Thymus (tissue), 11 donors: Measurements from ENCODE around the gene RGL4. TPM values are rescaled to one million over a fixed set of nuclear protein-coding genes. Genes with fewer than 3 reads are reported as not detected.
"Not testable (repeated sequence)": the region's sequence is repeated elsewhere in the genome, so short reads cannot be mapped to it uniquely, and the experiment has no call there.

Source experiments
- DNase-seq, 9 donors: peaks; one replicate each; pipeline ENCODE4 v3.0.0-alpha.2; 2013; ENCODE audit warnings: low spot score in 9 of 9, low read depth in 6 of 9, missing footprints in 1 of 9
- H3K27ac ChIP-seq, 2 donors: one replicate each; pipeline ENCODE4 v1.5.1; 2013; ENCODE audit warnings: control low read depth in 1 of 2, low read depth in 1 of 2, low read length in 1 of 2, mild to moderate bottlenecking in 1 of 2, moderate library complexity in 1 of 2
- H3K27me3 ChIP-seq, 2 donors: one replicate each; pipeline ENCODE4 v1.5.1; 2013; ENCODE audit warnings: low read length in 1 of 2; ENCODE audit not compliant: control insufficient read depth in 2 of 2, insufficient read depth in 1 of 2
- H3K36me3 ChIP-seq, 2 donors: one replicate each; pipeline ENCODE4 v1.5.1; 2013; ENCODE audit warnings: low read length in 1 of 2, mild to moderate bottlenecking in 1 of 2, moderate library complexity in 1 of 2; ENCODE audit not compliant: control insufficient read depth in 2 of 2, insufficient read depth in 2 of 2
- H3K4me1 ChIP-seq, 2 donors: one replicate each; pipeline ENCODE4 v1.5.1; 2013; ENCODE audit warnings: low read length in 2 of 2; ENCODE audit not compliant: control insufficient read depth in 2 of 2, insufficient read depth in 2 of 2
- H3K4me3 ChIP-seq, 2 donors: one replicate each; pipeline ENCODE4 v1.5.1; 2013; ENCODE audit warnings: low read length in 2 of 2, control low read depth in 1 of 2, mild to moderate bottlenecking in 1 of 2
- H3K9me3 ChIP-seq, 2 donors: one replicate each; pipeline ENCODE4 v1.5.1; 2013; ENCODE audit warnings: low read length in 1 of 2, mild to moderate bottlenecking in 1 of 2; ENCODE audit not compliant: control insufficient read depth in 2 of 2, insufficient read depth in 1 of 2
- WGBS: extraction: QIAGEN DNeasy Blood & Tissue Kit; methylation state at CpG from one replicate; pipeline ENCODE4 v1.1.7; 2013; 5-methylcytosine and 5-hydroxymethylcytosine counted together
- polyA plus RNA-seq: library from polyadenylated mRNA; stranded (reverse); fragments of 200-250 nt; gene quantifications from one replicate; pipeline ENCODE4 v1.2.3, GENCODE V29; 2013
- total RNA-seq: library from RNA; stranded (reverse); fragments of 120-200 nt; gene quantifications from one replicate; pipeline ENCODE4 v1.2.4, GENCODE V29; 2013
- donor health status: healthy.

RGL4 gene
- total and polyA plus RNA-seq, 2 donors = 7.8 to 29.8 TPM

DNA sequence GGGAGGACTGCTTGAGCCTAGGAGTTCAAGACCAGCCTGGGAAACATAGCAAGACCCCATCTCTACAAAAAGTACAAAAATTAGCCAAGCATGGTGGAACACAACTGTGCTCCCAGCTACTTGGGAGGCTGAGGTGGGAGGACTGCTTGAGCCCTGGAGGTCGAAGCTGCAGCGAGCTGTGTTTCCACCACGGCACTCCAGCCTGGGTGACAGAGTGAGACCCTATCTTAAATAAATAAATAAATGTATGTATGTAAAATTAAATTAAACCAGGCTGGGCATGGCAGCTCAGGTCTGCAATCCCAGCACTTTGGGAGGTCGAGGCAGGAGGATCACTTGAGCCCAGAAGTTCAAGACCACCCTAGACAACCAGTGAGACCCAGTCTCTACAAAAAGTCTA, 30.4 kb upstream of the RGL4 start:
- over 99% methylated on average over 4 of the region's 4 CpGs for WGBS
- H3K4me3 ChIP-seq, H3K27me3 ChIP-seq, DNase-seq, H3K27ac ChIP-seq, H3K4me1 ChIP-seq: not testable (repeated sequence)
- H3K9me3 ChIP-seq = peaks cover 0 to 16% of the 10 kb centered on the region in 2 donors
- peaks cover 17 to 19% of the 10 kb centered on the region in 2 donors for H3K36me3 ChIP-seq

DNA sequence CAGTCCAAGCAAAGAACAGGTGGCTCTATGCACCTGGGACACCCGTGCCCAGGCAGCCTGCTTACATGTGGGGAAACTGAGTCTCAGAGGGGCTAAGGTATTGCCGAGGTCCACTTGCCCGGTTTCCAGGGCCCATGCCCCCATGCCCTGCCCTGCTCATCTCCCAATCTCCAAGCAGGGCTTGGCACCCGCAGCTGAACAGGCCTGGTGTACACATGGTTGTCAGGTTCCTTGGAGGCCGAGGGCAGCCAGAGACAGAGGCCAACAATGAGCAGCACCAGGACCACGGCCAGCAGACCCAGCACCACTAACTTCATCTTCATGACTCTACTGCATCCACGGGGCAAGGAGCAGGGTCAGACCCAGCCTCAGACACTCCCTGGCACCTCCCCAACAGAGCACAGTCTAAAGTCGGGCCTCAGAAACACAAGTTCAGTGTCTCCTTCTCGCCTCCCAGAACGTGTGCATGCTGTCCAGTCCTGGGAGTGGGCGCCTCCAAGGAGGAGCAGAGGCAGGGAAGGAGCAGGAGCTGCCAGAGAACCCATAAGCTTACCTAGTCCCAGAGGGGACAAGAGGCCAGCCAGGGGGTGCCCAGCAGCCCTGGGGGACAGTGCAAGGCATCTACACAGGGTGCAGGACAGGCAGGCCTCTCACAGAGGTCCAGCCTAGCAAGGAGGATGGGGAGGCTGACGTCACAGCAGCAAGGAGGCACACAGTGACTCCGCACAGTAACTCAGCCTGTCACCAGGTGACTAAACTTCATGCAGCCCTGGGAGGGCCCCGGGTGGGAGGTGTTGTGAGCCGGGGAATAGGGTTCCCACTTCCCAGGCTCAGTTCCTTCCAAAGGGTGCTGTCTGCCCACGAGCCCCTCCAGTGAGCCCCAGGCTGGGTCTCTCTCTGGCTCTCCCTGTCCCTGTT, 20.2 kb upstream of the RGL4 start:
- peaks cover 0 to 2% of the 10 kb centered on the region in 2 donors for H3K4me1 ChIP-seq
- 93% methylated on average over 16 of the region's 16 CpGs for WGBS
- no peak for DNase-seq
- H3K27ac ChIP-seq = no peak overlapping the region
- H3K4me3 ChIP-seq = no peak overlapping the region
- H3K27me3 ChIP-seq = no peaks in the 10 kb centered on the region
- H3K9me3 ChIP-seq = no peaks in the 10 kb centered on the region
- peaks cover 4 to 5% of the 10 kb centered on the region in 2 donors for H3K36me3 ChIP-seq

DNA sequence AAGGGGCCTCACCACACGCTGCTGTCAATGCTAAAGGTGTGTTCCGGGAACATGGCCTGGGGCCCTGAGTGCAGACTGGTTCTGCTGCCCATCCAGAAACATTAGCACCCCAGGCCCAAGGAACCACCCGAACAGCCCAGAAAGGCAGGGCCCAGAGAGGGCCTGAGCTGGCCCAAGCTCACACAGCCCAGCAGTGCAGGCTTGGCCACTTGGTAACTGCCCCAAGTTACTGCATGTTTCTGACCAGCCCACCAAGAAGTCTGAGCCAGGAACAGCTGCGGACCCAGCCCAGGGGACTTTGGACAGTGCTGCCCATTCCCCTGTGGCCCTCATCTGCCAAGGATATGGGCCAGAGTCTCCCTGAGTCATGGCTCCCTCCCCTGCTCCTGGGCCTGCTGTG, 19.4 kb upstream of the RGL4 start:
- H3K9me3 ChIP-seq, H3K36me3 ChIP-seq, H3K27me3 ChIP-seq, H3K4me3 ChIP-seq, H3K4me1 ChIP-seq, H3K27ac ChIP-seq, DNase-seq: not testable (repeated sequence)
- whole genome bisulfite sequencing = 100% methylated on average over 1 of the region's 4 CpGs

DNA sequence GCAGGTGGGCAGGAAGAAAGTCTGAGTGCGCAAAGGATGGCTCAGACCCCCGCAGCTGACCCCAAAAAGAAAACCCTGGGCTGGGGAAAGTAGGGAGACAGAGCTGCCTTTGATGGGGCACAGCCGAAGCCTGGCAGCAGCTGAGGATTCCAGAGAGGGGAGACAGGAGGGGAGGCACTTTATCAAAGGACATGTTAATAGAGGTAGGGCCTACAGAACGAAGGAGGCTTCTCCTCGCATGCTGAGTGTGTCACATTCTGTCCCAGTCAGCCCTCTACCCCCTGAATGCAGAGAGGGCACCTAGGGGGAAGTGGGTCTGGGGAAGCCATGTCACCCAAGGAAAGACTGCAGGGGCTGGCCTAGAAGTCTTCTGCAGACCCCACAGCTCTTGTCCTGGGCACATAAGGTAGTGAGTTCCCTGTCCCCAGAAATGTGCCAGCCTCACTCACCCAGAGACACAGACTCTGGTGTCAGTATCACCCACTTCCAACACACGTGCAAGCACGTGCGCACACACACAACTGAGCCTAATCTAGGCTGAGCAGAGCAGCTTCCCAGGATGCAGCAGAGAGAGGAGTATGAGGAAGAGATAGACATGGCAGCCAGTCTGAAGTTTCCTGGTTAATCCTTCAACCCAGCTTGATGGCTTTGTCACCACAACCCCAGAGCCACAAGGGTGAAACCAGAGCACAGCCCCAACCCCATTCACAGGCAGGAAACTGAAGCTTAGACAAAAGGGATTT, 18.3 kb upstream of the RGL4 start:
- not testable (repeated sequence) for H3K4me3 ChIP-seq, H3K36me3 ChIP-seq, H3K27me3 ChIP-seq, H3K4me1 ChIP-seq, DNase-seq, H3K27ac ChIP-seq, H3K9me3 ChIP-seq
- WGBS = 95% methylated on average over 8 of the region's 8 CpGs

DNA sequence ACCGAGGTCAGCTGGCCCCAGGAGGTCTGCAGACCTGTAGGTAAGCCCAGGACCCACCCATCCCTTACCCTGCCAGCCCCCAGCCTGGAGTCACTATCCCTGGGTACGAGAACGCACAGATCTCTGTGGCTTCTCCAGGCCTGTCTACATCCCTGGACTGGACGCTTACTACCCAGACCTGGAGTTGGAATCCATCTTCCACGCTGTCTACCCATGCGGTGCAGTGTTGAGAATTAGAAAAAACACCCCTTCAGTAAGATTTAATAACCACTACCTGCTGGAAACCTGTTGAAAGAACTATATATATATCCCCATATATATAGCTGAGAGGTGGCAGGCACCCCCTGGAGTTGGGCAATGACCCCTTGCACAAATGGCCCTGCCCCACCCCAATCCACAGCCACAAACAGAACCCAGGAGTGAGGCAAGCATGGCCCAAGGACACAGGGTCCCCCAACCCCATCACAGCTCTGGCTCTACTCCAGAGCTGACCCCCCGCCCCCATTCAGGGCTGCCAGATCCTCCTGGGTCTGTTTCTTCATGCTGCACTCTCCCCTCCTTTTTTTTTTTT, 17.7 kb upstream of the RGL4 start:
- H3K4me1 ChIP-seq = peaks cover 0 to 2% of the 10 kb centered on the region in 2 donors
- peaks cover 4 to 5% of the 10 kb centered on the region in 2 donors for H3K36me3 ChIP-seq
- 89% methylated on average over 7 of the region's 7 CpGs for WGBS
- H3K4me3 ChIP-seq = no peak overlapping the region
- H3K27ac ChIP-seq = no peak overlapping the region
- no peaks in the 10 kb centered on the region for H3K9me3 ChIP-seq
- no peaks in the 10 kb centered on the region for H3K27me3 ChIP-seq
- DNase-seq = no peak

DNA sequence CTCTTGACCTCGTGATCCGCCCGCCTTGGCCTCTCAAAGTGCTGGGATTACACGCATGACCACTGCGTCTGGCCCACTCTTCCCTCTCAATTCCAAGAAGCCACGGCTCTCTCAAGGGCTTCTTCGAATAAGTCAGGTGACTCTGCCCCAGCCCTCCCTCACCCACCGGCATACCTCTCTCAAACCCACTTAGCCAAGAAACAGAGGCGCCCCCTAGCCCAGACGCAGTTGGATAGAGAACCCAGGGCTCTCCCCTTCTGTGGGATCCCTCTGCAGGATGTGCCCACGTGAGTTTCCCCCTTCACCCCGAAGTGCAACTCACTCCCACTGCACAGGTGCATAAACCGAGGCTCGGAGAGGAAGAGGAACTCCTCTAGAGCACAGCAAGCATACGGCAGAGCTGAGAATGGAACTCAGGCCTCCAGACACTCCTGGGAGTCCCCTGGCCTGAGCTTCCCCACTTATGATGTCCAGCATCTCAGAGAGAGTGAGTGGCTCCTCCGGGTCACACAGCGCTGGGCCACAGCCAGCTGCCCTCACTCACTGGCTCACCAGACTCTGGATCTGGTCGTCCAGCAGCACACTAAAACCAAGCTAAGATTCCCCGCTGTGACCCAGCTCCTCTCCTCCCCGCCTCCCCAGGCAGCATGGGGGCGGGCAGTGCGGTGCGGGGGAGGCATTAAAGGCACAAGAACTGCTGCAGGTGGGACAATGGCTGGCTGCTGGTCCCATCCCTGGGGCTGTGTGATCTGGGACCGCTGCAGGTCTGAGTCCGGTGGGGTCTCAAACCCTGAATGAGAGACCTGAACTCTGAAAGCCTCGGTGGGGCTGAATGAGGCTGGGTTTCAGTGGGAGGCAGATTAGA, 16.8 kb upstream of the RGL4 start:
- no peak for DNase-seq
- peaks cover 4 to 5% of the 10 kb centered on the region in 2 donors for H3K36me3 ChIP-seq
- H3K27me3 ChIP-seq = no peaks in the 10 kb centered on the region
- H3K4me3 ChIP-seq = no peak overlapping the region
- 91% methylated on average over 26 of the region's 26 CpGs for WGBS
- no peaks in the 10 kb centered on the region for H3K9me3 ChIP-seq
- no peak overlapping the region for H3K27ac ChIP-seq
- peaks cover 0 to 2% of the 10 kb centered on the region in 2 donors for H3K4me1 ChIP-seq

DNA sequence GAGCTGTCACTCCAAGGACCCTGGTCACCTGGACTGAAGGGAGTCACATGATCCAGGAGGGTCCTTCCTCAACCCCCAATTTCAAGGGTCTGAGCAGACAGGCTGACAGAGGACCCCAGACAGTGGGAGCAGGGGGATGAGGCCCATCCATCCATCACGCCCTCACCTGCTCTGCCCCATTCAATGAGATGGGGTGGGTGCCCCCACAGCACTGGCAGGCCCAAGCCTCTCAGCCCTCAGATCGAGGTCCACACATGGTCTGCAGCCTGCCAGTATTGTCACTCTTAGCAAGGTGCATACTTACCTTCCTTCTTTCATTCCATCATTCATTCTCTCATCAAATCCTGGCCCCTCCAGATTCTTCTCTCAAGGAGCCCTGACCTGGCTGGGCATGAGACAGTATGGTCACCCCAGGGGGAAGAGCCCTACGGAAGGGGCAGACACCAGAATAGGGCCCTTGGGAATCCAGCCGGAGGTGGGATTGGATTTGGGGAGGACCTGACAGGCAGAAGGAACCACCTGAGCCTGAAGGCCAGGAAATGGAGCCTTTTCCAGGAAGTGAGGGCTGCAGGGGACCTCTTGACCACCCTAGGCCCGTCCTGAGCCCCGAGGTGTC, 15.8 kb upstream of the RGL4 start:
- not testable (repeated sequence) for H3K27me3 ChIP-seq, H3K4me1 ChIP-seq, H3K4me3 ChIP-seq, H3K36me3 ChIP-seq, DNase-seq, H3K9me3 ChIP-seq, H3K27ac ChIP-seq
- 97% methylated on average over 6 of the region's 6 CpGs for WGBS

DNA sequence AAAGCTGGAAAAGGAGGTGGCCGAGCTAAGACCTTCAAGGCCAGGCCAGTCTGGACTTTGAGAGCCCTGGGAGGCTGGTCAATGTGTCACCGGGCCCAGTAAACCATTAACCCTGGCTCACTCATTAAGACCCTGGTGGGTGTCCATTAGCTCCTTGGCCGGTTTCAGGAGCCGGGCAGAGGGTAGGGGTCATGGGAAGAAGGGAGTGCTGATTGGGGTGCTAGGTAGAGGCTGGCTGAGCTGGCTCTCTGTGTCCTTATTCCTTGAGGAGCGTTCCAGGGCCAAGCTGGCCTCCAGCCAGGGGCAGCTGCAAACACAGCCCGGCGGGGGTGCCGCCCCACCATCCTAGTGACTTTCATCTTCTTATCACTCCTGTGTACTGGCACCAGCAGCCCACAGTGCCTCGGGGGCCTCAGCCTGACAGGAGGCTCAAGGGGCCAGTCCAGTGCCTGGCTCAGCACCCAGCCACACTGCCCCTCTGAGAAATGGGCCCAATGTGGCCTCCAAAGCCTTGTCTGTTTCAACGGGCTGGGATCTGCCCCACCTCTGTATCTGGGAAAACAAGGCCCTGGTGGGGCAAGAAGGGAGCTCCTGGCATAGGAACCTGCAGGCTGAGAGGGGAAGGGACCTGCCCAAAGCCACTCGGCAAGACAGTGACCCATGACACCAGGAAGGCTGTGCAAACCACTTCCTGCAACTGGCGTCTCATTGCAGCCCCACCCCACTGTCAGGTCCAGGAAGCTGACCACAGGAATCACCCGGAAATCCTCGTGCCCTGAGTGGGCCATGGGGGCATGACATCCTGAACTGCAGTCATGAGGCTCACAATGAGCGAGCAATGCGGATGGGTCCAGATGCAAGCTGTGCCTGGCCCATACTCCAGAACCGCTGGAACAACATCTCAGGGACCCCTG, 15.1 kb upstream of the RGL4 start:
- Histone ChIP-seq H3K36me3 (no peaks in the 10 kb centered on the region), H3K27me3 (no peaks in the 10 kb centered on the region), H3K27ac (no peak overlapping the region), H3K4me1 (peaks cover 0 to 2% of the 10 kb centered on the region in 2 donors), H3K9me3 (no peaks in the 10 kb centered on the region), H3K4me3 (no peak overlapping the region)
- 89% methylated on average over 17 of the region's 17 CpGs for WGBS
- DNase-seq = no peak
